Neutrophil (primary cell): ENCODE results near the gene ARFGEF2.

Experiments
- H3K27ac ChIP-seq: fragments of 200-600 bp; sonication (generic); 2 replicates; pipeline ENCODE4 v1.5.1; 2016; ENCODE audit warnings: mild to moderate bottlenecking, moderate library complexity
- H3K27me3 ChIP-seq: fragments of 200-600 bp; sonication (generic); 2 replicates; pipeline ENCODE4 v1.6.0; 2016; ENCODE audit warnings: mild to moderate bottlenecking
- H3K36me3 ChIP-seq: fragments of 200-600 bp; sonication (generic); 2 replicates; pipeline ENCODE4 v1.5.1; 2017
- H3K4me1 ChIP-seq, 2 experiments: fragments of 200-600 bp in 1 of 2; sonication (generic) in 1 of 2; 1 replicate in 1 of 2; 2 replicates in 1 of 2; pipeline versions ENCODE4 v1.5.1 to v1.6.1; 2013 to 2016; ENCODE audit warnings: low read depth in 1 of 2, low read length in 1 of 2, mild to moderate bottlenecking in 1 of 2, moderate library complexity in 1 of 2; ENCODE audit not compliant: control insufficient read depth in 1 of 2, insufficient read depth in 1 of 2
- H3K4me3 ChIP-seq, 2 experiments: fragments of 200-600 bp in 1 of 2; sonication (generic) in 1 of 2; 1 replicate in 1 of 2; 2 replicates in 1 of 2; pipeline ENCODE4 v1.5.1; 2013 to 2016; ENCODE audit warnings: low read depth in 1 of 2, low read length in 1 of 2, mild to moderate bottlenecking in 1 of 2, moderate library complexity in 1 of 2
- H3K9me3 ChIP-seq: fragments of 200-600 bp; sonication (generic); 2 replicates; pipeline ENCODE4 v1.5.1; 2016
- CTCF ChIP-seq: fragments of 200-600 bp; sonication (generic); IDR thresholded peaks from 2 replicates; pipeline ENCODE4 v1.5.1; 2016; ENCODE audit warnings: antibody characterized with exemption

Gene ARFGEF2

GRCh38 chr20:48937674-48938073, 16.2 kb downstream of the ARFGEF2 start:
- H3K9me3 ChIP-seq, result no peaks in the 10 kb centered on the region
- TF ChIP-seq CTCF, result no peak
- no peak overlapping the region for H3K27ac ChIP-seq
- H3K27me3 ChIP-seq, result no peaks in the 10 kb centered on the region
- peaks cover 8% of the 10 kb centered on the region for H3K36me3 ChIP-seq
- peaks cover 4 to 13% of the 10 kb centered on the region in 2 experiments for H3K4me1 ChIP-seq
- H3K4me3 ChIP-seq, result no peak overlapping the region

- no peak for TF ChIP-seq CTCF
- Histone ChIP-seq H3K4me3 (no peak overlapping the region), H3K4me1 (peaks cover 4 to 13% of the 10 kb centered on the region in 2 experiments), H3K27ac (no peak overlapping the region), H3K27me3 (no peaks in the 10 kb centered on the region), H3K9me3 (no peaks in the 10 kb centered on the region), H3K36me3 (peaks cover 16% of the 10 kb centered on the region)
Observed at GRCh38 chr20:48938670-48939069, 17.2 kb downstream of the ARFGEF2 start.

- Histone ChIP-seq H3K9me3 (no peaks in the 10 kb centered on the region), H3K4me3 (no peak overlapping the region), H3K4me1 (peaks cover 4% of the 10 kb centered on the region in 2 experiments), H3K27ac (no peak overlapping the region), H3K36me3 (peaks cover 31% of the 10 kb centered on the region), H3K27me3 (no peaks in the 10 kb centered on the region)
- no peak for TF ChIP-seq CTCF
Observed at GRCh38 chr20:48940170-48940569, 18.7 kb downstream of the ARFGEF2 start.

GRCh38 chr20:48941467-48941866, 20.0 kb downstream of the ARFGEF2 start:
- no peaks in the 10 kb centered on the region for H3K9me3 ChIP-seq
- H3K36me3 ChIP-seq, result peaks cover 42% of the 10 kb centered on the region
- H3K4me1 ChIP-seq, result peaks cover 4% of the 10 kb centered on the region in 2 experiments
- no peak overlapping the region for H3K4me3 ChIP-seq
- H3K27me3 ChIP-seq, result no peaks in the 10 kb centered on the region
- H3K27ac ChIP-seq, result no peak overlapping the region
- TF ChIP-seq CTCF, result no peak

GRCh38 chr20:48942730-48943129, 21.2 kb downstream of the ARFGEF2 start:
- Histone ChIP-seq H3K36me3 (peaks cover 42% of the 10 kb centered on the region), H3K27me3 (no peaks in the 10 kb centered on the region), H3K4me1 (peaks cover 4% of the 10 kb centered on the region in 2 experiments), H3K4me3 (no peak overlapping the region), H3K27ac (no peak overlapping the region), H3K9me3 (no peaks in the 10 kb centered on the region)
- TF ChIP-seq CTCF, result no peak
